Suprapubic skin (tissue), 4 donors: ENCODE data around the gene PDE4D. TPM values are rescaled to one million over a fixed set of nuclear protein-coding genes. Genes with fewer than 3 reads are reported as not detected.

Experiments used
- DNase-seq, 2 donors: peaks; one replicate each; pipeline ENCODE4 v3.0.0-alpha.2; 2019; ENCODE audit warnings: low spot score in 2 of 2
- H3K27ac ChIP-seq: fragments of 200-600 bp; sonication (generic); one replicate; pipeline ENCODE4 v1.5.1; 2019
- H3K27me3 ChIP-seq: fragments of 200-600 bp; sonication (generic); one replicate; pipeline ENCODE4 v1.5.1; 2019
- H3K36me3 ChIP-seq: fragments of 200-600 bp; sonication (generic); one replicate; pipeline ENCODE4 v1.5.1; 2019
- H3K4me1 ChIP-seq: fragments of 200-600 bp; sonication (generic); one replicate; pipeline ENCODE4 v1.5.1; 2019
- H3K4me3 ChIP-seq: fragments of 200-600 bp; sonication (generic); one replicate; pipeline ENCODE4 v1.5.1; 2019; ENCODE audit warnings: mild to moderate bottlenecking
- H3K9me3 ChIP-seq: fragments of 200-600 bp; sonication (generic); one replicate; pipeline ENCODE4 v1.5.1; 2019
- EP300 ChIP-seq: sonication (generic); formaldehyde crosslinking; IDR thresholded peaks from one replicate; pipeline ENCODE4 v1.6.1; 2017; ENCODE audit warnings: antibody characterized with exemption
- POLR2A ChIP-seq, 2 donors: fragments of 450-650 bp; IDR thresholded peaks; one replicate each; pipeline ENCODE4 v1.6.1; 2017; ENCODE audit warnings: antibody characterized with exemption in 2 of 2, mild to moderate bottlenecking in 2 of 2, moderate library complexity in 2 of 2
- POLR2AphosphoS5 ChIP-seq, 3 donors: sonication (generic); formaldehyde crosslinking; IDR thresholded peaks; one replicate each; pipeline ENCODE4 v1.6.1; 2017; ENCODE audit warnings: antibody characterized with exemption in 3 of 3
- WGBS: methylation state at CpG from one replicate; pipeline ENCODE4 v1.1.5; 2018; 5-methylcytosine and 5-hydroxymethylcytosine counted together
- total RNA-seq, 4 donors: library from RNA; depleted of rRNA; stranded (reverse); fragments of >200 nt; gene quantifications; one replicate each; pipeline ENCODE4 v1.1.0, GENCODE V29; 2016
- TF ChIP-seq, protein P1 (sequence below), 2 donors: fragments of 200-600 bp in 1 of 2; fragments of 450-650 bp in 1 of 2; sonication (generic) in 1 of 2; IDR thresholded peaks; one replicate each; pipeline ENCODE4 v1.5.1; 2016 to 2019; ENCODE audit warnings: antibody characterized with exemption in 2 of 2, mild to moderate bottlenecking in 1 of 2, moderate library complexity in 1 of 2

Gene PDE4D
- total RNA-seq, 4 donors from 2014 or later = 26.8 to 57.2 (median 29.9) TPM

GRCh38 chr5:59588922-59589321 is 304.6 kb downstream of the PDE4D start:
- no peak overlapping the region for H3K27ac ChIP-seq

GRCh38 chr5:59587489-59588337 is 305.8 kb downstream of the PDE4D start:
- H3K36me3 ChIP-seq = no peaks in the 10 kb centered on the region
- no peak overlapping the region for H3K27ac ChIP-seq
- WGBS = 31% methylated on average over 16 of the region's 17 CpGs
- H3K27me3 ChIP-seq = no peaks in the 10 kb centered on the region
- DNase-seq = peak in 1 of 2 donors; percentile 58
- TF ChIP-seq, protein P1, sequence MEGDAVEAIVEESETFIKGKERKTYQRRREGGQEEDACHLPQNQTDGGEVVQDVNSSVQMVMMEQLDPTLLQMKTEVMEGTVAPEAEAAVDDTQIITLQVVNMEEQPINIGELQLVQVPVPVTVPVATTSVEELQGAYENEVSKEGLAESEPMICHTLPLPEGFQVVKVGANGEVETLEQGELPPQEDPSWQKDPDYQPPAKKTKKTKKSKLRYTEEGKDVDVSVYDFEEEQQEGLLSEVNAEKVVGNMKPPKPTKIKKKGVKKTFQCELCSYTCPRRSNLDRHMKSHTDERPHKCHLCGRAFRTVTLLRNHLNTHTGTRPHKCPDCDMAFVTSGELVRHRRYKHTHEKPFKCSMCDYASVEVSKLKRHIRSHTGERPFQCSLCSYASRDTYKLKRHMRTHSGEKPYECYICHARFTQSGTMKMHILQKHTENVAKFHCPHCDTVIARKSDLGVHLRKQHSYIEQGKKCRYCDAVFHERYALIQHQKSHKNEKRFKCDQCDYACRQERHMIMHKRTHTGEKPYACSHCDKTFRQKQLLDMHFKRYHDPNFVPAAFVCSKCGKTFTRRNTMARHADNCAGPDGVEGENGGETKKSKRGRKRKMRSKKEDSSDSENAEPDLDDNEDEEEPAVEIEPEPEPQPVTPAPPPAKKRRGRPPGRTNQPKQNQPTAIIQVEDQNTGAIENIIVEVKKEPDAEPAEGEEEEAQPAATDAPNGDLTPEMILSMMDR (IDR thresholded peaks at IDR 0.05) = no peak
- TF ChIP-seq POLR2A (IDR thresholded peaks at IDR 0.05) = no peak
- no peaks in the 10 kb centered on the region for H3K9me3 ChIP-seq
- H3K4me1 ChIP-seq = peaks cover 27% of the 10 kb centered on the region
- H3K4me3 ChIP-seq = peak overlapping the region; percentile 29

More at GRCh38 chr5:59588922-59589321, 304.6 kb downstream of the PDE4D start:
- TF ChIP-seq POLR2AphosphoS5 (IDR thresholded peaks at IDR 0.05) (no peak), EP300 (no peak), POLR2A (IDR thresholded peaks at IDR 0.05) (no peak)
- TF ChIP-seq, protein P1 (IDR thresholded peaks at IDR 0.05) = no peak
- DNase-seq = no peak
- Histone ChIP-seq H3K9me3 (no peaks in the 10 kb centered on the region), H3K27me3 (no peaks in the 10 kb centered on the region), H3K36me3 (no peaks in the 10 kb centered on the region), H3K4me3 (no peak overlapping the region), H3K4me1 (peaks cover 23% of the 10 kb centered on the region)

GRCh38 chr5:59586841-59587240 is 306.7 kb downstream of the PDE4D start:
- H3K27ac ChIP-seq = no peak overlapping the region
- H3K4me3 ChIP-seq = peak overlapping the region; percentile 29
- no peak for DNase-seq
- H3K9me3 ChIP-seq = no peaks in the 10 kb centered on the region
- TF ChIP-seq, protein P1 (IDR thresholded peaks at IDR 0.05) = no peak
- TF ChIP-seq POLR2A (IDR thresholded peaks at IDR 0.05) (no peak), POLR2AphosphoS5 (IDR thresholded peaks at IDR 0.05) (no peak), EP300 (no peak)
- peaks cover 23% of the 10 kb centered on the region for H3K4me1 ChIP-seq
- 71% methylated on average over 5 of the region's 5 CpGs for WGBS
- H3K36me3 ChIP-seq = no peaks in the 10 kb centered on the region
- no peaks in the 10 kb centered on the region for H3K27me3 ChIP-seq

DNA sequence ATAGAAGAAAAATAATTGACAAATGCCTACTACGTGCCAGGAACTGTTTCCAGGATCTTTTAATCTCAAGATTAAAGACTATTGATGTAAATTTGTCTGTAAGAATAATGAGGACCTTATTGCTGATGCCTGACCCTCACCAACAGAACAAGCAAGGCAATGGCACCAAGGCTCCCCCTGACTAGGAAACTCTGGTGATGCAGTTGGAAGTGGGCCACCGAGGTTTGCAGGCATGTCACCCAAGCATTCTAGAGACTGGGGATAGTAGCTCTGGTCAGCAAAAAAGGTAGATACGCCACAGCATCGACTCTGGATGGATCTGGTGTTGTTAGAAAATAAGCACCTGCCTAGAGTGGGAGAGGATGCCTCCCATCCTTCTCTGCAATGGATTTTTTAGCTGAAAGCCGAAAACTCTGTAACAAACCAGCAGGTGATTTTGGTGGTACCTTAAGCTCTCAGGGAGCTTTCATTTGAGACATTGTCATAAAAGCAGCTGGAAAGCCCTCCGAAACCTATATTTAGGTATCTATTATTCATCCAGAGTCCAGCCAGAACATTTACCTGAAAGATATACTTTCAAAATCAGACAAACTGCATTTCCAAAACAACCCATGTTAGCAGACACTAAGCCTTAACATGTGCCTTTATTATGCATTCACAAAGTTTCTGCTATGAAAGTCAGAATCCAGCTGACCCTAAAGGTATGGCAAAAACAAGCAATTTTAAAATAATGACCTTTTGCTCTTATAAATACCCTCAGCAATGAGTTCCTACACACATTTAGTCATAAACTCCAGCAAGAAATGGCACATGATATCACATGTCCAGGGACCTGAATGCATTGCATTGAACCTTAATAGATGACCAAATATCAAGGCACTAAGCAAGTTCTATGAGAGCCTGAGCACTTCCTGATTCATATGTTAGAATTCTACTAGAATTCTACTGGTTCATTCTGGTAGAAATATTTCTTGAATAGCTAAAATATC is 308.4 kb downstream of the PDE4D start:
- WGBS = 77% methylated on average over 6 of the region's 6 CpGs

More for the DNA sequence above, 308.4 kb downstream of the PDE4D start:
- TF ChIP-seq, protein P1 (IDR thresholded peaks at IDR 0.05) = no peak
- TF ChIP-seq POLR2AphosphoS5 (IDR thresholded peaks at IDR 0.05) (no peak), POLR2A (IDR thresholded peaks at IDR 0.05) (no peak), EP300 (no peak)
- H3K27ac ChIP-seq = no peak overlapping the region
- no peaks in the 10 kb centered on the region for H3K27me3 ChIP-seq
- H3K4me3 ChIP-seq = no peak overlapping the region
- no peak for DNase-seq
- H3K9me3 ChIP-seq = no peaks in the 10 kb centered on the region
- peaks cover 19% of the 10 kb centered on the region for H3K4me1 ChIP-seq
- no peaks in the 10 kb centered on the region for H3K36me3 ChIP-seq
